ENCODE data around the gene ADD3.
"Not testable (repeated sequence)": the region's sequence is repeated elsewhere in the genome, so short reads cannot be mapped to it uniquely, and the experiment has no call there.

The ADD3 gene

GRCh38 chr10:110113670-110114337 is 106.0 kb downstream of the ADD3 start:
- no peak for DNase-seq

GRCh38 chr10:110114668-110115067 is 106.9 kb downstream of the ADD3 start:
- DNase-seq: not testable (repeated sequence)

- no peak for DNase-seq
Measured at GRCh38 chr10:110115784-110116520, 108.2 kb downstream of the ADD3 start.

DNA sequence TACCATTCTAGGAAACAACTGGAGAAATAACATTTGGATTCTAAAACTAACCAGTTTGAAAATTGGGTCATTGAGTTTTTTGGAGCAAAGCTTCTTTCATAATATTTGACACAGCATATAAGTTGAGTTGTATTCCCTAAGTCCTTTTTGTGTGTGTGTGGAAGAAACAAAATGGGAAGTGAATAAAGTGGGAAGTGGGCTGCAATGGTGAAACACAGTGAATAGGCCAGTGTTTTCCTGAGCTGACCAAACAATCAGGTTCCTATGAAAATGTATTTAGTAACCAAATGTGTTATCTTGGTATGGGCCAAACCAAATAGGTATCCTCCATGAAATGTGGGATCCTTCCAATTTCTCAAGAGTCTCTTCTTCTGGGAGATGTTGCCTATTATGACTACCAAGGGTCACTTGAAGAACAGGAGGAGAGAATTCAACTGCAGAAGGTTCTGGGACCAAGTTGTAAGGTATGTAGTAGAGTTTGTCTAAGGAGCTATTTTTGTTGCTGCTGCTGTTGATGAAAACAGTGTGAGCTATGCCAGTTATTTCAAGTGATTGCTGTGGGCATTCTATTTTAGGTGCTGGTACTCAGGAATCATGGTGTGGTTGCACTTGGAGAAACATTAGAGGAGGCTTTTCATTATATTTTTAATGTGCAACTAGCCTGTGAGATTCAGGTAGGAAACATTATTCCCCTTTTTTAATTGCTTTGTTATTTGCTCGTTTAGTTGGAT is 111.3 kb downstream of the ADD3 start:
- no peak for DNase-seq

DNA sequence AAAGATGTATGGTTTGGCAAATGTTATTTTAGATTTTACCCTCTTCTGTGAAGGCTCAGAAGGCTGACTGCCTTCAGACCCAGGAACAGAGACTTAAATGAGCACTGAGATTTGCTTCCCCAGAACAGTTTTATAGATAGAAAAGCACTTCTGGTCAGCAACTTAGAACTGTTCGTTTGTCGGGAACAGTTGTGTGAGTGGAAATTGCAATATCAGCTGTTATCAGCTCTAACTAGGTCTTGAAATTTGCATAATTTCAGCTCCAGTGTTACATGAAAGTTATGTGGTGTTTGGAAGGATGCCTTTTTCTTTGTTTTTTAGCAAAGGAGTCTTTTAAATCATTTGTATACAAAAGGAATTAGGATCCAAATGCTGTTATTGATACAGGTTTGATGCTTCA is 115.8 kb downstream of the ADD3 start:
- no peak for DNase-seq

DNA sequence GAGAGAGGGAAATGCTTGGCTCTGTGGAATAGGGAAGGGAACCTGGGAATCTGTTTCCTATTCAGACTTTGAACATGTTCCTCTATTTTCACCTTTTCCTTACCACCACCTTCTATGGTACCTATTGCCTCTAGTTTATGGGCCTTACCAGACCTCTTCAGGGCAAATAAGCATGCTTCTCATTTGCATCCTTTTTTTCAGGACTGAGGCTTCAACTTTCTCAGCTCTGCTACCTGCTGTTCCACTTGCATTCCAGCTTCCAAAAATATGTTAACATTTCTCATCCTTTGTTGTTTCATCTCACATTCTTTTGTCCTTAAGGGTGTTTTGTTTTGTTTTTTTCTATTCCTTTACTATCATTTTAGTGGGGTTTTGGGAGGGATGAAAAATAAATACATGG is 121.7 kb downstream of the ADD3 start:
- no peak for DNase-seq

- no peak for DNase-seq
Measured at GRCh38 chr10:110134917-110135316, 127.1 kb downstream of the ADD3 start.

DNA sequence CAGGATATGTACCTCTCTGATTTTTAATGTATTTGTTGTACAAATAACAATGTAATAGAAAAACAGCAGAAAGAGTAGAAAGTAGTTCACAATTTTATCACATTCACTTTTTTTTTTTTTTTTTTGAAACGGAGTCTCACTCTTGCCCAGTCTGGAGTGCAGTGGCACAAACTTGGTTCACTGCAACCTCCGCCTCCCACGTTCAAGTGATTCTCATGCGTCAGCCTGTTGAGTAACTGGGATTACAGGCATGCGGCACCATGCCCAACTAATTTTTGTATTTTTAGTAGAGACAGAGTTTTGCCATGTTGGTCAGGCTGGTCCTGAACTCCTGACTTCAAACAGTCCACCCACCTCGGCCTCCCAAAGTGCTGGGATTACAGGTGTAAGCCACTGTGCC is 128.1 kb downstream of the ADD3 start:
- not testable (repeated sequence) for DNase-seq

GRCh38 chr10:110137142-110137545 is 129.4 kb downstream of the ADD3 start:
- DNase-seq: peak; percentile 89

DNA sequence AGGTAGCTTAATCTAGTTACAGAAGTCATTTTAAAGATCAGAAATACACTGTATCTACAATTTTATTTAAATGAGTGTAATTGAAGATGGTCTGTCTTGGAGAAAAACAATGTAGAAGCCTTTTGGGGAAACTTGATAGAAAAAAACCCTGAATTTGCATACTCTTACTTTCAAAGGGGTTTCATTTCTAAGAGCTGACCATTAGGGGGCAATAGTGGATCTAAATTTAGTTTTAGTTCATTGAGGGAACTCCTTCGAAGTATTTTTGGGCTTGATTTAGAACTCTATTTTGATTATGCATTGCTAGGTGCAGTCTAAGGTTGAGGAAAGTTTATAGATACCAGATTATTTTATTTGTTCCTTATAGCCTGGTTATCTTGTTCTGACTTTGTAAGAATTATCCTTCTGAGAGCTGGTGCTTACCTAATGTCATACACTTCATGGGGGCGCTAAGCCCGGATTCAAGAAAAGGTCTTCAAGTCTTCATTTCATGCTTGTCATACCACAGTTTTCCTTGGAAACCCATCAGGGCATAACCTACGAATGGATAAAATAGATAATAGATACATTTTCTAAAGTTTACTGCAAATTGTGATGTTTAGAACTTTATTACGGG is 130.5 kb downstream of the ADD3 start:
- peak; percentile 87 for DNase-seq

GRCh38 chr10:110141185-110141584 is 133.4 kb downstream of the ADD3 start:
- DNase-seq: no peak

DNA sequence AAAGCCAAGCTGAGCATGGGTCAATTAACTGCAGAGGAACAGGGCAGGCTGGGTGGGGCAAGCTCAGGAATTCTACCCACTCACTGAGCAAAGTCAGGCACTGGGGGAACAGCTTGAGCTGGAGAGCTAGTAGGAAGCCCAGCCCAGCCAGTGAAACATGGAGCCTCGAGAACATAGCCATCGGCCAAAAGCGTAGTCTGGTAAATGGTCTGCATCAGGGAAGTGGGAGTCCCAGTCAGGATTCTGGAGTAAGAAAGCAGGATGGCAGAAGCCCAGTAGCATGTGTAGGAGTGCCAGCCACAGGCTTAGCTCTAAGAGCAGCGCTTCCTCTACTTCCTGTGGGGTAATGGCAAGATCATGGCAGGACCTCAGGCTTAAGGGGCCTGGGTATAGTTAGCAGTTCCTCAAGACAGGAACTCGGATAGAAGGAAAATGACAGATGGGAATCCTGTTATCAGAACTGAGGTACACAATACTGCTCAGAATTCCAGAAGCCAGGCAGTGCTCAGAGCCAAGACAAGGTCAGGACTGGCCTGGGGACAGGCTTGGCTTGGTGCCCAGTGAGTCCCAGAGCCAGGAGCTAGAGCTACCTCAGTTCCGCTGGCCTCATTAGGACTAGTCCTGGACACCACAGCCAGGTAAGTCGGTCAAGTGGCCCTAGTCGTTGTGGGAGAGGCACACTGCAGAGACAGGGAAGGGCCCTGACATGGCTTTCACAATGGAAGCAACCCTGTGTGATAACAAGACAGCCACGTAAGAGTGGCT is 134.3 kb downstream of the ADD3 start:
- no peak for DNase-seq

GRCh38 chr10:110142965-110143364 is 135.2 kb downstream of the ADD3 start:
- DNase-seq: no peak

- DNase-seq: no peak
Measured at GRCh38 chr10:110144507-110144906, 136.7 kb downstream of the ADD3 start.

DNA sequence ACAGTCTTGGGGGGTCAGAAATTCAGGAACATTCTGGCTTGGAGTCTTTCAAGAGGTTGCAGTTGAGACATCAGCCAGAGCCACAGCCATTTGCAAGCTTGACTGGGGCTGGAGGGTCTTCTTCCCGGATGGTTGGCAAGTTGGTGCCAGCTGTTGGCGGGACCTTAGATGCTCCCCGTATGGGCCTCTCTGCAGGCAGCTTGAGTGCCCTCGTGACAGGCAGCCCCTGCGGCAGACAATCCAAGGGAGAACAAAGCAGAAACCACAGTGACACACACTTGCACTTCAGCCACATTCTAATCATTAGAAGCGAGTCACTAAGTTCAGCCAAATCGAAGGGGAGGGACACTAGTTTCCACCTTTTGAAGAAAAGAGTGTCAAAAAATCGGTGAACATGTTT is 140.2 kb downstream of the ADD3 start:
- peak; percentile 76 for DNase-seq

DNA sequence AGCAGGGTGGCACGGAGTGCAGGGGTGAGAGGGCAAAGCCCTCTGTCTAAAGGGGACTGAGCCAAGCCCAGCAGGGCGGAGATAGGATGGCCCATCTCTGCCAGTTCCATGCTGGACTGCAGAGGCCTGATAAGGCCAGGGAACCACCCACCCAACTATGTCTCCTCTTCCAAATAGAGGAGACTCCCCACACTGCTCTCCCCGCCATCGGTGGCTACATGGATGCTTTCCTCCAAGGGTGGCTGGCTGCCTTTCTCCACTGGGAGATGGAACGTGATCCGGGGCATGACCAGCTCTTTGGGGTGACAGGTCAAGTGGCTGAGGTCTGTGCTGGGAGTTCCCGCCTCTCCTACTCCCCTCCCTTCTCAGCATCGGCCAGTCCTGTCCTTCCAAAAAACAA is 141.5 kb downstream of the ADD3 start:
- DNase-seq: no peak

DNA sequence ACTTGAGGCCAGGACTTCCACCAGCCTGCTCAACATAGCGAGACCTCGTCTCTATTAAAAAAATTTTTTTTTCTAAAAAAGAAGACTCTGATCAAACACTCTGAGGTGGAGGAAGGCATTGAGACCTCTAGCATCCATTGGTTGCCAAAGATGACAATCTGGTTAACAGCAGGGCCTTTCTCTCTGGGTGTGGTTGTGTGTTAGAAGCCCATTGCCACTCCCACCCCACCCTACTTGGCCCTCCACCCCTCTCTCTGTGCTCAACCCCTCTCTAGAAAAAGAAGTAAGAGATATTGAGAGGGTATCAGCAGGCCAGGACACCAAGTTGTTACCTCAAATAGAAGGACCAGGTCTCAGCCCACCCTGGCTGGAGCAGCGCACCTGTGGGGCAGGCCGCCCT is 142.3 kb downstream of the ADD3 start:
- no peak for DNase-seq

GRCh38 chr10:110150981-110151380 is 143.2 kb downstream of the ADD3 start:
- DNase-seq: no peak

DNA sequence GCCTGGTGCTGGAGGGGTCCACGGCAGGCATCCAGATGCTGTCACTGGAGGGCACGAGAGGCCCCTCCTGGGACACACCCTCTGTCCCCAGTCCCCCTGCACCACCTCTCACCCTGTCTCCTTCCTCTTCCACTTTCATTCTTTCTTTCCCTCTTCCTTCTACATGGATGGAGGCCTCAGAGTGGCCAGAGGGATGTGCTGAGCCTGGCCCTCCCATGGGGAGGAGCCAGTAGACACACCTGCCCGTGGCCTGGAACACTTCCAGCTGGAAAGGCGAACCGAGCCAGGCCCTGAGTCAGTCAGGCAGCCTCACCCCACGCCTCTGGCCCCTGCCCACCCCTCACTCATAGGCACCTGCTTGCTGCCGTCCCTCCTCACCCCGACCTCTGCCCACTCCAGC is 143.7 kb downstream of the ADD3 start:
- DNase-seq: peak; percentile 81

GRCh38 chr10:110151971-110152370 is 144.2 kb downstream of the ADD3 start:
- DNase-seq: peak; percentile 92

DNA sequence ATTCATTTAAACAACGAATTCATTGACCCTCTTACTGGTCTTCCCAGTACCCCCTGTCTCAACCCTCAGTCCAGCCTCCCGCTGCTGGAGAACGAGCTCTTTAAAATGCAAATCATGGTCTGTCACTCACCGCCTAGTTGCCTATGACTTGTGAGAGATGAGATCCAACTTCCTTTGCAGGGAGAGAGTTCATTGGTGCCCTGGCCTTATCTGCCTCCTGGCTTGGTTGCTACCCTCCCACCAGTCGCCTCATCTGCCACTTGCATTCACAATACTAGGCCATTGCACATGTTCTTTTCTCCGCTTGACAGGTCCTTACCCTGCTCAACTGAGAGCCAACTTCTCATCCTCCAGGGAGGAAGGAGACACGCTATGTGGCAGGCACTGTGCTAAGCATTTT is 145.6 kb downstream of the ADD3 start:
- no peak for DNase-seq

GRCh38 chr10:110156046-110156445 is 148.3 kb downstream of the ADD3 start:
- DNase-seq: no peak
